ENCODE data around the gene METTL5.

DNA sequence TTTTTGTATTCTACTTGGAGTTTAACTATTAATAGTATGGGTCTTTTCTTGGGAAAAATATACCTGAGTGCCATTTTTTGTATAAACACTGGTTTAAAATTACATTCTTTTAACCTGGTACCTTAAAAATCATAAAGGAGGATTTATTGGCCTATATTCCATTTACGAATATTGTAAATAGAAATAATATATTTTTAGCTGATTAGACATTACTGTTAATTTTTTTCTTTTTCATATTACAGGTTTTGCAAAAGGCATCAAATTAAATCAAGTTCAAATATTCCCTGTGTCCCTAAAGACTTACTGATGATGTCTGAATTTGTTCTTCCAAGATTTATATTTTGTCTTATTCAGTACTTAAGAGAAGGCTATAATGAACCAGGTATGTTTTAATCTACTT is 47.3 kb upstream of the METTL5 start:
- TF ChIP-seq, protein P1, sequence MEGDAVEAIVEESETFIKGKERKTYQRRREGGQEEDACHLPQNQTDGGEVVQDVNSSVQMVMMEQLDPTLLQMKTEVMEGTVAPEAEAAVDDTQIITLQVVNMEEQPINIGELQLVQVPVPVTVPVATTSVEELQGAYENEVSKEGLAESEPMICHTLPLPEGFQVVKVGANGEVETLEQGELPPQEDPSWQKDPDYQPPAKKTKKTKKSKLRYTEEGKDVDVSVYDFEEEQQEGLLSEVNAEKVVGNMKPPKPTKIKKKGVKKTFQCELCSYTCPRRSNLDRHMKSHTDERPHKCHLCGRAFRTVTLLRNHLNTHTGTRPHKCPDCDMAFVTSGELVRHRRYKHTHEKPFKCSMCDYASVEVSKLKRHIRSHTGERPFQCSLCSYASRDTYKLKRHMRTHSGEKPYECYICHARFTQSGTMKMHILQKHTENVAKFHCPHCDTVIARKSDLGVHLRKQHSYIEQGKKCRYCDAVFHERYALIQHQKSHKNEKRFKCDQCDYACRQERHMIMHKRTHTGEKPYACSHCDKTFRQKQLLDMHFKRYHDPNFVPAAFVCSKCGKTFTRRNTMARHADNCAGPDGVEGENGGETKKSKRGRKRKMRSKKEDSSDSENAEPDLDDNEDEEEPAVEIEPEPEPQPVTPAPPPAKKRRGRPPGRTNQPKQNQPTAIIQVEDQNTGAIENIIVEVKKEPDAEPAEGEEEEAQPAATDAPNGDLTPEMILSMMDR (IDR thresholded peaks at IDR 0.05; ENCODE audit: low read length): no peak
- TF ChIP-seq EZH2phosphoT487 (IDR thresholded peaks at IDR 0.05; ENCODE audit: low read length): no peak
